HepG2 (cell line): Measurements from ENCODE around the gene SLC2A2.

Experiments used
- ETV6 ChIP-seq: sonication (generic); formaldehyde crosslinking; conservative IDR thresholded peaks from 2 replicates; pipeline ENCODE4 v1.4.0; 2020; ENCODE audit warnings: missing genetic modification reagents
- SIN3A ChIP-seq: IDR thresholded peaks from 2 replicates; pipeline ENCODE4 v1.6.1; 2011; ENCODE audit warnings: low read depth, mild to moderate bottlenecking, control low read depth, low read length, borderline replicate concordance
- ZNF253 ChIP-seq: sonication (generic); formaldehyde crosslinking; IDR thresholded peaks from 2 replicates; pipeline ENCODE4 v1.8.0; 2022; ENCODE audit warnings: mild to moderate bottlenecking, missing genetic modification reagents, borderline replicate concordance
- ZNF274 ChIP-seq: sonication (generic); formaldehyde crosslinking; IDR thresholded peaks from 2 replicates; pipeline ENCODE4 v1.5.1; 2020; ENCODE audit warnings: mild to moderate bottlenecking, missing genetic modification reagents

DNA sequence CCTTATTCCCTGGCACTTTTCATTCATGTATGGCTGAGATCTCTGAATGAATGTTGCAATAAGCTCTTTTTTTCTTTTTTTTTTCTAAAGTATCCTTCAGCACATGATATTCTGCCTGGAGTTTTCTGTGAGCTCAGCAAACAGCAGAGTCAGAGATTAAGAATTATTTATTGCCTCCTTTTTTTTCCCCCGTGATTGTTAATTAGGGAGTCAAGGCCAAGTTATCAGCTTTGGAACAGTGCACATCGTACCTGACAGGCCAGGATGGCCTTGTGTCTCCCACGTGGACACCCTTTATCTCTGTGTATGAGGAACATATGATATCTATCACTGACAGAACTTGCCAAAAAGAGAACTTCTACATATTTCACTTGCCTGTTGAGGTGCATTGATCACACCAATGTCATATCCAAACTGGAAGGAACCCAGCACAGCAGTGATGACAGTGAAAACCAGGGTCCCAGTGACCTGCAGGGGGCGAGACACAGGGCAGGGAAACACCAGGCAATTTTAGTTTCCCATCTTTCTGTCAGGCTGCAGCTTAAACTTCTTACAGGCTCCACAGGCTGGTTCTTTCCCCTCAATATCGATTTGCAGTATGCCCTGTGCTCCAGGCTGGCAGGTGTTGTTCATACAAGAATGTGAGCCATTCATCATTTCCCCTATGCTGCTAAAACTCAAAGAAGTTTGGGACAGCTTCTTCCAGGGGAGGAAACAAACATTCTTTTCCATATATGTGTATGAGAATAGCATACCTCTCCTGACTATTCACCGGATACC is 8.2 kb downstream of the SLC2A2 start:
- TF ChIP-seq SIN3A (no peak), ZNF274 (no peak), ETV6 (CRISPR knock-in tag) (no peak), ZNF253 (CRISPR knock-in tag) (no peak)
